Measurements from ENCODE around the gene IKBIP.

DNA sequence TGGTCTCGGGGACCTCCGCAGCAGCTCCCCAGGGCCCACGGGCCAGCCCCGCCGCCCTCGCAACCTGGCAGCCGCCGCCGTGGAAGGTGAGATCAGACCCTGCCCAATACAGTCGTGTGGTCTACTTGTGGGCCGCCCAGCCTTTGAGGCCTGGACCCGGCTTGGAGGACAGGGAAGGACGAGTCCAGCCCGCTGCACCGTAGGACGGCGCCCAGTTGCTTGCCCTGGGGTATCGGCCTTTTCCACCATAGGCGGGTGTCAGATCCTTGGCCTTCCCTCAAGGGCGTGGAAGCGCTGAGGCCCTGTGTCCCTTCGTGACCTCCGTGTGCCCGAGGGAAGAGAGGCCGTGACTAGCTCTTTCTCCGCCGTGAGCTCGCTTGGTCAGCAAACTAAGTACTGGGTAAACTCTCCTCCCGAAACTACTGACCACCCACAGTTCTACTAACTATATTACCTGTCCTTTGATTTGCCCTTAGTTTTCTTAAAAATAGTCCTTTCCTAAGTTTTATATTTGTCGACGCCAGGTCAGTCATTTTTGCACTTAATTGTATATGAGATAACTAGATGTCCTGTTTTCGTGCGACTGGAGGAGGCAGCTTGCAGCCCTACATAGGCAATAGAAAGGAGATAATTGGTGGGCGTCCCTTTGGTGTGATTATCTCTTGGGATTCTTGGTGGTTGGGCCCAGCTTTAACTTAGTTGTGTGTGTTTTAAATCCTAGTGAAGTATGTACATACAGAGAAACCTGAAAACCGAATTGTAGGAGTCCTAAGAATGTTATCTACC lies 50.3 kb downstream of the IKBIP start:
- no peak for TF ChIP-seq POLR2A (IDR thresholded peaks at IDR 0.05)
- TF ChIP-seq, protein P1, sequence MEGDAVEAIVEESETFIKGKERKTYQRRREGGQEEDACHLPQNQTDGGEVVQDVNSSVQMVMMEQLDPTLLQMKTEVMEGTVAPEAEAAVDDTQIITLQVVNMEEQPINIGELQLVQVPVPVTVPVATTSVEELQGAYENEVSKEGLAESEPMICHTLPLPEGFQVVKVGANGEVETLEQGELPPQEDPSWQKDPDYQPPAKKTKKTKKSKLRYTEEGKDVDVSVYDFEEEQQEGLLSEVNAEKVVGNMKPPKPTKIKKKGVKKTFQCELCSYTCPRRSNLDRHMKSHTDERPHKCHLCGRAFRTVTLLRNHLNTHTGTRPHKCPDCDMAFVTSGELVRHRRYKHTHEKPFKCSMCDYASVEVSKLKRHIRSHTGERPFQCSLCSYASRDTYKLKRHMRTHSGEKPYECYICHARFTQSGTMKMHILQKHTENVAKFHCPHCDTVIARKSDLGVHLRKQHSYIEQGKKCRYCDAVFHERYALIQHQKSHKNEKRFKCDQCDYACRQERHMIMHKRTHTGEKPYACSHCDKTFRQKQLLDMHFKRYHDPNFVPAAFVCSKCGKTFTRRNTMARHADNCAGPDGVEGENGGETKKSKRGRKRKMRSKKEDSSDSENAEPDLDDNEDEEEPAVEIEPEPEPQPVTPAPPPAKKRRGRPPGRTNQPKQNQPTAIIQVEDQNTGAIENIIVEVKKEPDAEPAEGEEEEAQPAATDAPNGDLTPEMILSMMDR (IDR thresholded peaks at IDR 0.05) = no peak
- TF ChIP-seq POLR2AphosphoS5 (IDR thresholded peaks at IDR 0.05) = peak; percentile 15

Data from gastroesophageal sphincter (tissue), 3 donors.